K562 (cell line): ENCODE measurements around the gene MPRIP. TPM values are rescaled to one million over a fixed set of nuclear protein-coding genes. Genes with fewer than 3 reads are reported as not detected.

ENCODE experiments used
- CTBP1 ChIP-seq: fragments of 450-650 bp; IDR thresholded peaks from 2 replicates; pipeline ENCODE4 v1.6.1; 2016; ENCODE audit warnings: borderline replicate concordance
- CTCF ChIP-seq, 3 experiments: IDR thresholded peaks in 2 of 3; conservative IDR thresholded peaks in 1 of 3; 2 replicates each; pipeline ENCODE4 v1.5.1; 2011 to 2012; ENCODE audit warnings: low read length in 3 of 3, mild to moderate bottlenecking in 3 of 3, control low read depth in 2 of 3, improper control_type of control experiment in 1 of 3, inconsistent platforms in 1 of 3, low read depth in 1 of 3, mixed read lengths in 1 of 3, moderate library complexity in 1 of 3; ENCODE audit not compliant: insufficient read depth in 2 of 3
- DACH1 ChIP-seq: fragments of 450-650 bp; IDR thresholded peaks from 2 replicates; pipeline ENCODE4 v1.6.1; 2018; ENCODE audit not compliant: partially characterized antibody
- DNMT1 ChIP-seq: fragments of 450-650 bp; IDR thresholded peaks from 2 replicates; pipeline ENCODE4 v1.6.1; 2016; ENCODE audit warnings: antibody characterized with exemption, mild to moderate bottlenecking
- FOS ChIP-seq: IDR thresholded peaks from 3 replicates; pipeline ENCODE4 v1.6.1; 2011; ENCODE audit not compliant: insufficient read length; ENCODE audit errors: extremely low read depth
- HCFC1 ChIP-seq: IDR thresholded peaks from 2 replicates; pipeline ENCODE4 v1.6.1; 2012; ENCODE audit warnings: low read depth, low read length, improper control_type of control experiment
- LARP7 ChIP-seq: fragments of 450-650 bp; IDR thresholded peaks from 2 replicates; pipeline ENCODE4 v1.6.1; 2016
- PTBP1 ChIP-seq: fragments of 200-400 bp; formaldehyde crosslinking; IDR thresholded peaks from 2 replicates; pipeline ENCODE4 v1.6.1; 2017; ENCODE audit warnings: low read depth, low read length
- RAD51 ChIP-seq: fragments of 450-650 bp; IDR thresholded peaks from 2 replicates; pipeline ENCODE4 v1.7.1; 2016; ENCODE audit warnings: low read depth, mild to moderate bottlenecking, borderline replicate concordance
- RBM15 ChIP-seq: fragments of 200-400 bp; formaldehyde crosslinking; IDR thresholded peaks from 2 replicates; pipeline ENCODE4 v1.6.1; 2018; ENCODE audit warnings: mild to moderate bottlenecking, low read length, moderate library complexity; ENCODE audit not compliant: insufficient read depth
- RCOR1 ChIP-seq, 2 experiments: IDR thresholded peaks; 2 replicates each; pipeline ENCODE4 v1.6.1; 2012; ENCODE audit warnings: low read depth in 2 of 2, low read length in 2 of 2, borderline replicate concordance in 1 of 2, improper control_type of control experiment in 1 of 2
- SMARCA5 ChIP-seq: fragments of 450-650 bp; IDR thresholded peaks from 2 replicates; pipeline ENCODE4 v1.6.1; 2016
- SP1 ChIP-seq: sonication (generic); formaldehyde crosslinking; IDR thresholded peaks from 2 replicates; pipeline ENCODE4 v1.8.1; 2022; ENCODE audit warnings: mild to moderate bottlenecking, missing genetic modification reagents
- TCFL5 ChIP-seq: fragments of 250-450 bp; sonication (Bioruptor Pico); conservative IDR thresholded peaks from 2 replicates; pipeline ENCODE4 v1.6.1; 2021; ENCODE audit warnings: mild to moderate bottlenecking, moderate library complexity, matching md5 sums
- TOE1 ChIP-seq, 2 experiments: fragments of 450-650 bp in 1 of 2; sonication (generic) in 1 of 2; formaldehyde crosslinking in 1 of 2; IDR thresholded peaks; 2 replicates each; pipeline versions ENCODE4 v1.7.1 to v1.8.0; 2016 to 2022; ENCODE audit warnings: borderline replicate concordance in 2 of 2, mild to moderate bottlenecking in 2 of 2, antibody characterized with exemption in 1 of 2, inconsistent platforms in 1 of 2, low read depth in 1 of 2, missing genetic modification reagents in 1 of 2, moderate library complexity in 1 of 2
- YY1 ChIP-seq, 3 experiments: IDR thresholded peaks; 2 replicates each; pipeline ENCODE4 v1.6.1; 2011; ENCODE audit warnings: low read length in 2 of 3, mild to moderate bottlenecking in 2 of 3, moderate library complexity in 2 of 3, borderline replicate concordance in 1 of 3, control low read depth in 1 of 3, low read depth in 1 of 3; ENCODE audit not compliant: insufficient read depth in 3 of 3, insufficient replicate concordance in 2 of 3, control insufficient read depth in 1 of 3, insufficient read length in 1 of 3; ENCODE audit errors: extremely low read depth in 1 of 3
- ZFX ChIP-seq: sonication (generic); formaldehyde crosslinking; IDR thresholded peaks from 2 replicates; pipeline ENCODE4 v1.8.0; 2022; ENCODE audit warnings: mild to moderate bottlenecking, missing genetic modification reagents, moderate library complexity
- ZHX1 ChIP-seq: fragments of 150-350 bp; conservative IDR thresholded peaks from 2 replicates; pipeline ENCODE4 v1.6.1; 2014; ENCODE audit warnings: low read length
- ZNF518B ChIP-seq: fragments of 250-450 bp; sonication (Bioruptor Pico); IDR thresholded peaks from 2 replicates; pipeline ENCODE4 v1.5.0; 2021; ENCODE audit warnings: mild to moderate bottlenecking, moderate library complexity
- polyA plus RNA-seq, 8 experiments: library from polyadenylated mRNA; depleted of rRNA in 4 of 8; stranded (reverse) in 5 of 8; unstranded in 3 of 8; fragments of >200 nt; fragmentation: Nextera tagmentation in 2 of 8; fragmentation: Illumina TruSeq in 1 of 8; extraction: Ambion mirVana in 2 of 8; extraction: Trizol in 1 of 8; gene quantifications; 2 replicates each; pipeline versions ENCODE4 v1.2.1 to v1.2.3, GENCODE V29; 2011 to 2014; ENCODE audit warnings: inconsistent platforms in 1 of 8, missing spikeins in 1 of 8
- total RNA-seq, 7 experiments: library from RNA; depleted of rRNA in 6 of 7; stranded (reverse); fragments of >200 nt in 6 of 7; fragmentation: Illumina TruSeq in 2 of 7; extraction: Trizol in 2 of 7; gene quantifications; 2 replicates each; pipeline versions ENCODE4 v1.2.1 to v1.2.3, GENCODE V29; 2011 to 2021; ENCODE audit warnings: low replicate concordance in 1 of 7

The MPRIP gene
- total and polyA plus RNA-seq, 9 of the 15 experiments (the other 6 are each of a cell fraction or from before 2014, with no cell fraction given): 10.0 to 72.6 (median 30.1) TPM

GRCh38 chr17:17041571-17042383 lies 480 bp upstream of the MPRIP start (continued):
- TF ChIP-seq ZNF518B (CRISPR knock-in tag): no peak
- TF ChIP-seq RCOR1 (IDR thresholded peaks at IDR 0.05; ENCODE audit: borderline replicate concordance in 1 of 2, low read depth in 2 of 2, low read length in 2 of 2): no peak
- no peak for TF ChIP-seq CTCF (IDR thresholded peaks at IDR 0.05 in 2 of 3, conservative IDR thresholded peaks at IDR 0.05 in 1 of 3; ENCODE audit: insufficient read depth in 2 of 3, low read depth in 1 of 3, low read length in 3 of 3)
- TF ChIP-seq RBM15: no peak
- no peak for TF ChIP-seq DNMT1
- TF ChIP-seq LARP7: no peak
- TF ChIP-seq ZHX1: no peak
- TF ChIP-seq RAD51: no peak
- TF ChIP-seq FOS: peak; percentile 92
- no peak for TF ChIP-seq PTBP1
- TF ChIP-seq CTBP1: peak; percentile 52; the same call in 1 of the 2 replicates
- TF ChIP-seq YY1 (IDR thresholded peaks at IDR 0.05; ENCODE audit: borderline replicate concordance in 1 of 3, control insufficient read depth in 1 of 3, extremely low read depth in 1 of 3, insufficient read depth in 3 of 3, insufficient read length in 1 of 3, insufficient replicate concordance in 2 of 3, low read depth in 1 of 3, low read length in 2 of 3): peak in 1 of 3 experiments; percentile 7
- peak; percentile 35; the same call in 1 of the 2 replicates for TF ChIP-seq ZFX
- no peak; the same call in 1 of the 2 replicates for TF ChIP-seq SMARCA5
- TF ChIP-seq TCFL5 (CRISPR knock-in tag): no peak
- TF ChIP-seq TOE1 (IDR thresholded peaks at IDR 0.05; ENCODE audit: borderline replicate concordance): no peak
- no peak for TF ChIP-seq TOE1 (CRISPR knock-in tag; IDR thresholded peaks at IDR 0.05; ENCODE audit: borderline replicate concordance, low read depth)
- TF ChIP-seq SP1 (CRISPR knock-in tag): peak; percentile 57
- TF ChIP-seq HCFC1: no peak
- TF ChIP-seq DACH1: no peak
